HepG2 (cell line): Measurements from ENCODE around the gene PLXNB2. TPM values are rescaled to one million over a fixed set of nuclear protein-coding genes. Genes with fewer than 3 reads are reported as not detected.
A peak's percentile ranks its signal among the peaks of the same experiment; 100 is the strongest.

ENCODE experiments used
- ARNT2 ChIP-seq: sonication (generic); formaldehyde crosslinking; IDR thresholded peaks from 2 replicates; pipeline ENCODE4 v1.8.0; 2022; ENCODE audit warnings: mild to moderate bottlenecking, low read depth, missing genetic modification reagents, moderate library complexity
- ETV5 ChIP-seq: IDR thresholded peaks from 2 replicates; pipeline ENCODE4 v1.6.1; 2018; ENCODE audit warnings: missing biosample characterization, missing genetic modification reagents, inconsistent platforms, borderline replicate concordance
- FOXA3 ChIP-seq: IDR thresholded peaks from 2 replicates; pipeline ENCODE4 v1.6.1; 2016; ENCODE audit warnings: missing genetic modification reagents, missing compliant biosample characterization
- MAX ChIP-seq: IDR thresholded peaks from 2 replicates; pipeline ENCODE4 v1.6.1; 2012; ENCODE audit warnings: inconsistent platforms
- NCOA1 ChIP-seq: sonication (generic); formaldehyde crosslinking; IDR thresholded peaks from 2 replicates; pipeline ENCODE4 v1.9.0; 2021; ENCODE audit warnings: missing genetic modification reagents
- PRDM10 ChIP-seq: sonication (generic); formaldehyde crosslinking; IDR thresholded peaks from 2 replicates; pipeline ENCODE4 v1.4.0; 2020; ENCODE audit warnings: low read depth, missing genetic modification reagents
- XRCC5 ChIP-seq: fragments of 200-400 bp; formaldehyde crosslinking; optimal IDR thresholded peaks from 2 replicates; pipeline ENCODE3; 2017; ENCODE audit warnings: mild to moderate bottlenecking, low read length
- ZBTB40 ChIP-seq, 2 experiments: fragments of 450-650 bp in 1 of 2; sonication (generic) in 1 of 2; formaldehyde crosslinking in 1 of 2; IDR thresholded peaks; 2 replicates each; pipeline versions ENCODE4 v1.6.1 to v1.8.0; 2016 to 2022; ENCODE audit warnings: antibody characterized with exemption in 1 of 2, mild to moderate bottlenecking in 1 of 2, missing genetic modification reagents in 1 of 2
- ZC3H13 ChIP-seq: sonication (generic); formaldehyde crosslinking; IDR thresholded peaks from 2 replicates; pipeline ENCODE4 v1.8.1; 2023; ENCODE audit warnings: mild to moderate bottlenecking, missing genetic modification reagents, moderate library complexity
- ZNF230 ChIP-seq: sonication (generic); formaldehyde crosslinking; IDR thresholded peaks from 2 replicates; pipeline ENCODE4 v1.4.0; 2020; ENCODE audit warnings: mild to moderate bottlenecking, missing genetic modification reagents
- polyA plus RNA-seq, 8 experiments: library from polyadenylated mRNA; depleted of rRNA in 3 of 8; stranded (reverse) in 7 of 8; unstranded in 1 of 8; fragments of >200 nt; fragmentation: Illumina TruSeq in 4 of 8; extraction: Trizol in 4 of 8; gene quantifications; 2 replicates each; pipeline versions ENCODE4 v1.2.1 to v1.2.3, GENCODE V29; 2011 to 2016; ENCODE audit warnings: low read depth in 4 of 8, missing spikeins in 1 of 8, mixed read lengths in 1 of 8; ENCODE audit not compliant: insufficient read depth in 1 of 8
- total RNA-seq, 5 experiments: library from RNA; depleted of rRNA; stranded (reverse); fragments of >200 nt; fragmentation: Illumina TruSeq; extraction: Trizol; gene quantifications; 2 replicates each; pipeline ENCODE4 v1.2.3, GENCODE V29; 2016; ENCODE audit warnings: low read depth in 1 of 5
- TF ChIP-seq, protein P1 (sequence below), 2 experiments: sonication (generic) in 1 of 2; formaldehyde crosslinking in 1 of 2; IDR thresholded peaks; 2 replicates each; pipeline versions ENCODE4 v1.4.0 to v1.6.1; 2018 to 2020; ENCODE audit warnings: missing genetic modification reagents in 2 of 2, borderline replicate concordance in 1 of 2, low read depth in 1 of 2, mild to moderate bottlenecking in 1 of 2, missing biosample characterization in 1 of 2

PLXNB2 gene
- total and polyA plus RNA-seq, 2 of the 13 experiments (the other 11 are each of a cell fraction or from before 2014, with no cell fraction given): 32.6 to 68.9 TPM

DNA sequence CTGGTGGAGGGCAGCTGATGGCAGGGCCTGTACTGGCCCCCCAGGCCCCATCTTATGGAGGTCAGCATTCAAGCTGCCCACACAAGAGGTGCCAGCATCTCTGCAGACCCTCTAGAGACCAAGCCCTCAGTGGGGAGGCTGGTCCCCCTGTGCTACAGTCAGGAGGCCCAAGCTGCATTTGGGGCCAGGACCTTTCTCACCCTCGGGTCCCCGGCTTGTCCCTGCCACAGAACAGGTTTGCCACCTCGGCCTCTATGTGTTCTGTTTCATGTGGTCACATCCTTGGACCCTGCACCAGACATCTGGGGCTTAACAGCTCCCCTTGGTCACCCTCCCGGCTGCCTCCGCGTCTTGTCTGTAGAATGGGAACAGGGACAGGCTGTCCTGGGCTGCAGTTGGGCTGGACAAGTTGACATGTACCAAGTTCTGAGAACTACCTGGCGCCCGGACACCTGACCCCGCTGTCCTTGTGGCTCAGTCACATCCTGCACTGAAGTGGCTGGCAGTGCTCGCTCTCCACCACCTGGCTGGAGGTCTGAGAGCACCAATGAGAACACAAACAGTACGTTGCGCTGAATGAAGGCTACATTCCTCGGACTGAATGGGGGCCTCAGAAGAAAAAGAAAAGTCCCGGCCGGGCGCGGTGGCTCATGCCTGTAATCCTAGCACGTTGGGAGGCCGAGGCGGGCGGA is 2.7 kb upstream of the PLXNB2 start (continued):
- TF ChIP-seq, protein P1, sequence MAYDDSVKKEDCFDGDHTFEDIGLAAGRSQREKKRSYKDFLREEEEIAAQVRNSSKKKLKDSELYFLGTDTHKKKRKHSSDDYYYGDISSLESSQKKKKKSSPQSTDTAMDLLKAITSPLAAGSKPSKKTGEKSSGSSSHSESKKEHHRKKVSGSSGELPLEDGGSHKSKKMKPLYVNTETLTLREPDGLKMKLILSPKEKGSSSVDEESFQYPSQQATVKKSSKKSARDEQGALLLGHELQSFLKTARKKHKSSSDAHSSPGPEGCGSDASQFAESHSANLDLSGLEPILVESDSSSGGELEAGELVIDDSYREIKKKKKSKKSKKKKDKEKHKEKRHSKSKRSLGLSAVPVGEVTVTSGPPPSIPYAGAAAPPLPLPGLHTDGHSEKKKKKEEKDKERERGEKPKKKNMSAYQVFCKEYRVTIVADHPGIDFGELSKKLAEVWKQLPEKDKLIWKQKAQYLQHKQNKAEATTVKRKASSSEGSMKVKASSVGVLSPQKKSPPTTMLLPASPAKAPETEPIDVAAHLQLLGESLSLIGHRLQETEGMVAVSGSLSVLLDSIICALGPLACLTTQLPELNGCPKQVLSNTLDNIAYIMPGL (CRISPR knock-in tag; IDR thresholded peaks at IDR 0.05; ENCODE audit: borderline replicate concordance in 1 of 2, low read depth in 1 of 2): 0 out of 4 replicates have a peak, but pooled peaks of 1 of the 2 experiments have one; percentile 16
- TF ChIP-seq ZNF230 (CRISPR knock-in tag) (0 out of 2 replicates have a peak, but pooled peaks have one; percentile 59), ETV5 (CRISPR knock-in tag) (no peak; the same call in 1 of the 2 replicates), ARNT2 (0 out of 2 replicates have a peak, but pooled peaks have one; percentile 21), FOXA3 (CRISPR knock-in tag) (0 out of 2 replicates have a peak, but pooled peaks have one; percentile 7), PRDM10 (CRISPR knock-in tag) (0 out of 2 replicates have a peak, but pooled peaks have one; percentile 6), NCOA1 (CRISPR knock-in tag) (no peak), ZC3H13 (CRISPR knock-in tag) (no peak), ZBTB40 (IDR thresholded peaks at IDR 0.05) (no peak), ZBTB40 (CRISPR knock-in tag; IDR thresholded peaks at IDR 0.05) (0 out of 2 replicates have a peak, but pooled peaks have one; percentile 4), MAX (no peak; the same call in 1 of the 2 replicates), XRCC5 (peak; percentile 30)
